ENCODE results near the gene ADAT3.

DNA sequence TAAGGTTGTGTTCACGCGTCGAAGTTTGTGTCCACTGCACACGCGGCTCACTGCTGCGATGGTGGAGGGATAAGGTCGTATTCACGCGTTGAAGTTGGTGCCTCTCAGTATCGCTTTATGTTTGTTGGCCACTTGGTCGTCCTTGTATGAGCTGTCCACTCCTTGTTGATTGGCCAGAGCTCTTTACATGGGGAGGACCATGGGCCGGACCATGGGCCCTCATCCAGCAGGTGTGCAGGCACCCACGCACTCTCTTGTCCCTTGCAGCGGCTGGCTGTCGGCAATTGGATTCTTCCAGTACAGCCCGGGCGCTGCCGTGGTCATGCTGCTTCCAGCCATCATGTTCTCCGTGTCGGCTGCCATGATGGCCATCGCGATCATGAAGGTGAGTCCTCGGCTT, 17.6 kb downstream of the ADAT3 start:
- TF ChIP-seq EZH2 (IDR thresholded peaks at IDR 0.05; ENCODE audit: low read length, missing control alignments), result no peak
- TF ChIP-seq, protein P1, sequence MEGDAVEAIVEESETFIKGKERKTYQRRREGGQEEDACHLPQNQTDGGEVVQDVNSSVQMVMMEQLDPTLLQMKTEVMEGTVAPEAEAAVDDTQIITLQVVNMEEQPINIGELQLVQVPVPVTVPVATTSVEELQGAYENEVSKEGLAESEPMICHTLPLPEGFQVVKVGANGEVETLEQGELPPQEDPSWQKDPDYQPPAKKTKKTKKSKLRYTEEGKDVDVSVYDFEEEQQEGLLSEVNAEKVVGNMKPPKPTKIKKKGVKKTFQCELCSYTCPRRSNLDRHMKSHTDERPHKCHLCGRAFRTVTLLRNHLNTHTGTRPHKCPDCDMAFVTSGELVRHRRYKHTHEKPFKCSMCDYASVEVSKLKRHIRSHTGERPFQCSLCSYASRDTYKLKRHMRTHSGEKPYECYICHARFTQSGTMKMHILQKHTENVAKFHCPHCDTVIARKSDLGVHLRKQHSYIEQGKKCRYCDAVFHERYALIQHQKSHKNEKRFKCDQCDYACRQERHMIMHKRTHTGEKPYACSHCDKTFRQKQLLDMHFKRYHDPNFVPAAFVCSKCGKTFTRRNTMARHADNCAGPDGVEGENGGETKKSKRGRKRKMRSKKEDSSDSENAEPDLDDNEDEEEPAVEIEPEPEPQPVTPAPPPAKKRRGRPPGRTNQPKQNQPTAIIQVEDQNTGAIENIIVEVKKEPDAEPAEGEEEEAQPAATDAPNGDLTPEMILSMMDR (conservative IDR thresholded peaks at IDR 0.05 in 1 of 2, IDR thresholded peaks at IDR 0.05 in 1 of 2; ENCODE audit: low read depth in 1 of 2, low read length in 2 of 2), result no peak
